GM18519 (cell line): ENCODE measurements around the gene SPG21.
"Not testable (repeated sequence)": the region's sequence is repeated elsewhere in the genome, so short reads cannot be mapped to it uniquely, and the experiment has no call there.

Source experiments
- ATAC-seq: cut with Tn5 transposase; IDR thresholded peaks from one replicate; pipeline ENCODE4 v1.9.1; 2021; ENCODE audit warnings: mild to moderate bottlenecking, moderate library complexity; ENCODE audit not compliant: unreplicated experiment, low FRiP score

SPG21 gene, protein sequence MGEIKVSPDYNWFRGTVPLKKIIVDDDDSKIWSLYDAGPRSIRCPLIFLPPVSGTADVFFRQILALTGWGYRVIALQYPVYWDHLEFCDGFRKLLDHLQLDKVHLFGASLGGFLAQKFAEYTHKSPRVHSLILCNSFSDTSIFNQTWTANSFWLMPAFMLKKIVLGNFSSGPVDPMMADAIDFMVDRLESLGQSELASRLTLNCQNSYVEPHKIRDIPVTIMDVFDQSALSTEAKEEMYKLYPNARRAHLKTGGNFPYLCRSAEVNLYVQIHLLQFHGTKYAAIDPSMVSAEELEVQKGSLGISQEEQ

DNA sequence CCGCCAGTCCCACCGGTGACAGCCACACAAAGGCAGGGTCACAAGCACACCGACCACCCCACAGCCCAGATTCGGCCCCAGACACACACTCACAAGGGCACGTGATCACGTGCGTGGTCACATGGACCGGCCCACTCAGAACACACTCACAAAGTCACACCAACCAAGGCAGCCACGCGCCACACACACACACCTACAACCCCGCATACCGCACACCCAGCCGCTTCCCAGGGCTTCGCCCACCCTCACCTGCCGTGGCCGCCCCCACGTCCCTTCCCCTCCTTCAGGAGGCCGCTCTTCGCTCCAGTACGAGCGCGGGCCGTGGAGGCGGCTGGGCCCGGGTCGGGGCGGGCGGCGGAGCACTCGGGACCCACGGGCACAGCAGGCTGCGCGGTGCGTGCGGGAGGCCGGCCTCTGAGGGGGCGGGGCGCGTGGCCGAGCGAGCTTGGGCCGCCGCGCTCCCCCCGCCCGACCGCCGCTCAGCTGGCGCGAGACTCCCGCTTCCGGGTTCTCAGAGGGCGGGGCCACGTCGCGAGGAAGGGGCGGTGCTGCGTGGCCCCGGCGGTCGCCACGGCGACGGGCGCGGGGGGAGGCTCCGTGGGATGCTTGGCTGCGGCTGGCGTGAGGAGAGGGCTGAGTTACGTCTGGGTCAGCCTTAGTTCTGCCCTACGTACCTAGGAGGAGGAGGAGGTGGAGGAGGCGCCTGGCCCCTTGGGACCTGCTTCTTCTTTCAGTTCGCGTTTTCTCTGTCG lies at the start of gene SPG21:
TSS of gene SPG21 (minus strand) at position 499 of the 752 bp plus-strand sequence. CDS start 6,345 bp downstream, outside the sequence.
- ATAC-seq, result peak; percentile 83

DNA sequence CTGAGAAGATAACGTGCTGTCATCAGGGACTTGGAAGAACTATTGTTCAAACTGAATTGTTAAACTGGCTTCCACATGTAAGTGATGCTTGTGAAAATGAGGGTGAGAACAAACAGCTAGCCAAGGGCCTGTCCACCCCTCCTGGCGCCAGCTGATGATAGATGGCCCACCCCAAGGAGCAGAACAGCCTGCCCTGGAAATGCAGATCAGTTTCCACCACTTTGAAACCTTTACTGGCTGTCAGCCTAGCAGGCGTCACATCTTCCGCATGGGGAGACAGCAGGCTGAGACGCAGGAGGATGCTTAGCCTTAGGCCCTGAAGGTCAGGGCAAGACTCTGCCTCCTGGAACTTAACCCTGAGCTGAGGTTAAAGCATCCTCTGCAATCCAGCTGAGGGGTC lies 49.1 kb upstream of the SPG21 start:
- ATAC-seq, result no peak

DNA sequence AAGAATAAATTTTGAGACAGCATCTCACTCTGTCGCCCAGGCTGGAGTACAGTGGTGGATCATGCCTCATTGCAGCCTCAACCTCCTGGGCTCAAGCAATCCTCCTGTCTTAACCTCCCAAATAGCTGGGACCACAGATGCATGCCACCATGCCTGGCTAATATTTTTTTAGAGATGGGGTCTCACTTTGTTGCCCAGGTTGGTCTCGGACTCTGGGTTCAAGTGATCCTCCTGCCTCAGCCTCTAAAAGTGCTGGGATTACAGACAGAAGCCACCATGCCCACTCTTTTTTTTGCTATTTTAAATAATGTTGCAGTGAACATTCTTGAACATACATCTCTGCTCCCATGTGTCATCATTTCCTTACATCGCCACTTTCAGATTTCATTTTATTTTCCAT lies 48.7 kb upstream of the SPG21 start:
- ATAC-seq, result no peak

DNA sequence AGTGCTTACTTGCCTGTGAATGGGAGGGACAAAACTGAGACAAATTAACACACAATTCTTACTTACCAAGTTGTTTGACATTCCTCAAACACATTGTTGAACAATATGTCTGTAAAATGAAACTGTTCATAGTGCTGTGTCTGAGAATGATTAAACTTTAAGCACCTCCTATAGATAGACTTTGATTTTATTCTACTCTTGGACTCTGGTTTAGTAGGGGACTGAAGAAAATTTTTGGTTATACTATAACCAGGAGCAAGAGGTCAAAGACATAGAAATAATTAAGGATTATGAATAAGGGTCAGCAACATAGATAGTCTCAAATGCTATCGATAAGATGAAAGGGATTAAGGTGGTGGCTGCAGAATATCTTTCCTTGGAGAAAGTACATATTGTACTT lies 47.6 kb upstream of the SPG21 start:
- ATAC-seq, result no peak

DNA sequence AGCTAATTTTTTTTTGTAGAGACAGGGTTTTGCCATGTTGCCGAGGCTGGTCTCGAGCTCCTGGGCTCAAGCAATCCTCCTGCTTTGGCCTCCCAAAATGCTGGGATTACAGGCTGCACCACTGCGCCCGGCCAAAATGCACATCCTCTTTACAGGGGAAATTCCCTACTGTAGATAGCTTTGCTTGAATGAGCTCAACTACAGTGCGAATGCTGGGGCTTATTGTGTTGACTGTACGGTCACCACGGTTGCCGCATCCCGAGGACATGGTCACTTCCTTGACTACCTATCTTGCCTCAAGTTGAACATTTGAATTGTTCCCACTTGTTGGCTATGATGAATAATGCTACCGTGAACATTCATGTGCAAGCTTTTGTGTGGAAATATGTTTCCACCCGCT lies 45.0 kb upstream of the SPG21 start:
- no peak for ATAC-seq

DNA sequence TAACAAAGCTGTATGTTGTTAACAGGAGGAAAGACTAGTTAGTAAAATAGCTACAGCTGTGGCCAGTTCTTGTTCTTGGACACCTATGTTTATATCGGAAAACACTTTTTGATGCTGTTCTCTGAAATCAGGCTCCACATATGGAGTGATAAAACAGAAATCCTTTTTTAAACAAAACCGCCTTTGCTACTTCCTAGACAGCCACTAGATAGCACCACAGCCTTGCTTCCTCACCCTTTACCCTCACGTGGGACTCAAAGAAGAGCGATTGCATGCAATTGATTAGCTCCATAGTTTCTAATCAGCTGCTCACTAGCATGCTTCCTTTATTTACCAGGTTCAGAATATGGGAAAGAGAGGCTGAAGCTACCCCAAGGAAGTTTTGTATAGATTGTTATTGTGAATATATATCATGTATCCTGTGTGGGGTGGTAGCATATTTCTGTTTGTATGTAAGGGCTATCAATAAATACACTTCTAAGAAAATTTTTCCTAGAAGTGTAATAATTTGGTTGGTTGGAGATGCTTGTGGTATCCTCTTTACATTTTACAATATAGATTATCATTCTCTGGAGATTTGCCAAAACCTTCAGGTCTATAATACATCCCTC lies 44.0 kb upstream of the SPG21 start:
- ATAC-seq, result no peak

DNA sequence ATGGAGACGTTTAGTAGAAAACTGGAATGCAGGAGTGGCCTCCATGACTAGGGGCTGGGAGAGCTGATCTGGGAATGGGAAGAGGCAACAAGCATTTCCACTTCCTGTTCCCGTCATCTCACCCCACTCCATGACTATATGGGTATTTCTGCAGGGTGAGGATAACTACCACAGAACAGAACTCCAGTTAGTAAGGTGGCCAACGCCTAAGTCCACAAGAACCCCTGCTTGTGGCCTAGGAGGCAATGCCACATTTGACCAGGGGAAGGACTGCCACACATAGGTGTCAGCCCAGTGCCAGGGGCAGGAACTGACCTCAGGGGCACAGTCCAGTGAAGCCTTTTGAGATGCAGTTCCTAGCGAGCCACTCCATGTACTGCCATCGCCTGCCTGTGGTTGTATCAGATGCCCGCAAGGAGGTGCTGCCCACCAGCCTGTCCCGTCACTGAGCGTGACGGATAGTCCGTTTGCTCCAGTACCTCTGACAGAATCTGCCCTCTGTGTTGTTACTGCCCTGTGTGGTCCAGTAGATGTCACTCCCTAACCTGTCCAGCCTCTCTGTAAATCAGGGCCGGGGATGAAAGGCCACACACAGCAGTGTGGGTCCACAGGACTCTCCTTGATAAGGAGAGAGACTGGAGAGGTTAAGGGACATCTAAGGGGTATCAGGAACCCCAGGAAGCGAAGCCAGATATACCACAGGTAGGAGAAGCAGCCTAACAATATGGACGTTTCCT lies 43.3 kb upstream of the SPG21 start:
- ATAC-seq, result no peak

DNA sequence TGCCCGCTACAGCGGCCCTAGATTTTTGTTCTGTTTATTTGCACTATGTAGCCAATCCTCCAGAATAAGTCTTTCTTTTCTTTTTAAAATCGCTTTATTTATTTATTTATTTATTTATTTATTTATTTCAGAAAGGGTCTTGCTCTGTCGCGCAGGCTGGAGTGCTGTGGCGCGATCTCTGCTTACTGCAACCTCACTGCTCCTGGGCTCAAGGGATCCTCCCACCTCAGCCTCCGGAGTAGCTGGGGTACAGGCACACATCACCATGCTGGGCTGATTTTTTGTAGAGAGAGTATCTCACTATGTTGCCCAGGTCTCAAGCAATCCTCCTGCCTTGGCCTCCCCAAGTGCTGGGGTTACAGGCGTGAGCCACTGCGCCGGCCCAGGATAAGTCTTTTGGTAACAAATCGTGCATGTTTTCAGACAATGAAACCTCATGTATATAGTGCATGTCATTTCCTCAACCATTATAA lies 40.1 kb upstream of the SPG21 start:
- no peak for ATAC-seq

DNA sequence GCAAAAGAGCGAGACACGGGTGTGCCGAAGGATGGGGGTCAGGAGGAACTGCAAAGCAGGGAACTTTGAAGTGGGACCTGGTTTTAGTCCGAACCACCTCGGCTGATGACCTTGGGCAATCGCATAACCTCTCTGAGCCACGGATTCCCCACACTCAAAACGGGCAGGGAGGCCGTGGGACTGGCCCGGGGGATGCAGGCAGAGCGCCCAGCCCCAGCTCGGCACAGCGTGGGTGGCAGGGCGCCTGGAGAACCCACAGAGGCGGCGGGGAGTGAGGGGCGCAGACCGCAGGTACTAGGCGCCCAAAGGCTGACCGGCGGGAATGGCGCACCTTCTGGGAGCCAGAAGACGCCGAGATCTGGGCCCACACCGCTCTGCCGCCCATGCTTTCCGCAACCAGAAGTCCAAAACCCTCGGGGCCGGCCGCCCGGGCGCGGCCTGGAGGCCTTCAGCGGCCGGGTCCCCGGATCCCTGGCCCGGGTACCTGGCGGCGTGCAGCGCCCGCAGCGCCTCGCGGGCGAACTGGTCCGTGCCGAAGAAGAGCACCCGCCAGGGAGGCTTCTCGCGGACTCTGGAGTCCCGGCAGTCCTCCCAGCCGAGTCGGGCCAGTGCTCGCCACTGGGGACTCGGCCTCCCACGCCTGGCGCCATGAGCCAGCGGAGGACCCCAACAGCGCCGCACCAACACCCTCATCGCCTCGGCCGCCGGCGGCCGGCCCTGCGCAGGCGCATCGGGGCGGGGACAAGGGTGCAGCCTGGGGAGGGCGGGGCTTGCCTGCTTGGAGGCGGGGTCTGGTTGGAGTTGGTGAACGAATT lies 39.4 kb upstream of the SPG21 start, which contains the start of gene MTFMT:
TSS of gene MTFMT (minus strand) at position 719 of the 815 bp plus-strand sequence. CDS start at position 693, 26 bp downstream.
- peak; percentile 51 for ATAC-seq

DNA sequence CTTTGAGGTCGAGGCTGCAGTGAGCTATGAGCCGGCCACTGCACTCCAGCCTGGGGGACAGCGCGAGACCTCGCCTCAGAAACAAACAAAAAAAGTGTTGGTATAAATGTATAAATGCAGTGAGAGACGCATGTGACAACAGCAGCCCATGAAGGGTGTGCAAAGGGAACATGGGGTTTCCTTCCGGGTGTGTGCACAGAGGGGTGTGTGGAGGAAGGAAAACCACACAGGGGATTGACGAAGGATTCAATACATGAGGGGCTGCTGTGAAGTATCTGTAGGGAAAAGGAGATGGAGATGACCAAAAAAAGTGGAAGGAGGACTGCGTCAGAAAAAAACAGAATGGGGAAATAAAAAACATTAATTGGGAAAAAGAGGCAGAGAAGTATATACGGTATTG lies 38.6 kb upstream of the SPG21 start:
- ATAC-seq, result no peak

DNA sequence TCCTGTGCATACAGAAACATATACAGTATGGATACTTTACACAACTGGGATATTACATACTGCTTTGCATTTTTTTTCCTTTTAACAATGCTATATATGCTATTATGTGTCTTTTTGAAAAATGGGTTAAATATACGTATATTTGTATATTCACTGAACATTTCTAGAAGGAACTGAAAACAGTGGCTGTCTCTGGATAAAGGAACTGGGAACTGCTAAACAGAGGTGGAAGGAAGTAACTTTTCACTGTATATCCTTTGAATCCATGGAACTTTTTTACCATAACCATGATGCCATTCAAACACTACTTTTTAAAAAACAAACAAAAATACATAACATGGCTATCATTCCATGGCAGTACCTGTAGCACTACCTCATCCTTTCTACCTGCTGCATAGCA lies 37.9 kb upstream of the SPG21 start:
- no peak for ATAC-seq

DNA sequence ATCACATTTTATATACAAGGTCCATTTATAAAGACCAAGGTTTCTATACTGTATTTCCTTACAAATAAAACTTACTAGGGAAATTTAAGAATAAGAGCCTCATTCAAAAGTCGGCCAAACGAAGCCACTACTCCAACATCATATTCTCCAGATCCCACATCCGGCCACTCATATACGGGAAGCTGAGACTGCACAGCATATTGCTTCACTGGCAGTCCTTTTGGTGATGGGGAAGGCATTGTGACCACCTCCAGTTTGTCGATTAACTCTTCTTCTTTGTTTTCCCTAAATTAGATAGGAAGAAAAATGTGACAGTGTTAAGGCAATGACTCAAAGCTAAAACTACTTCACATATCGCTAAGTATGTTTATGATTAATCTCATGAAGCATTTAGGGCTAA lies 37.0 kb upstream of the SPG21 start:
- ATAC-seq, result no peak

DNA sequence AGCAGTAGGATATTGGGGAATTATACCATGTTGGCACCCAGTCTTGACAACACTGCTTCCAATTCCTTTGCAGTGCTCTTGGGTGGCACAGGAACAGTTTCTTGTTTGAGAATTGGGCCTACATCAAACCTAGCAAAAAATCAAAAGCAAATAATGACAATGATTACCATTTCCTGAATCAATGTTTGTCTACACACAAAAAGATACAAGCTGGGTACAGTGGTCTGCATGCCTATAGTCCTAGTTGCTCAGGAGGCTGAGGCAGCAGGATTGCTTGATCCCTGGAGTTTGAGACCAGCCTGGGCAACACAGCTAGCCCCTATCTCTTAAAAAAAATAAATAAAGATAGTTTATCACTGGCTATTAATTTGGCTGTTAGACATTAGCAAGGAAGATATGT lies 31.8 kb upstream of the SPG21 start:
- no peak for ATAC-seq

DNA sequence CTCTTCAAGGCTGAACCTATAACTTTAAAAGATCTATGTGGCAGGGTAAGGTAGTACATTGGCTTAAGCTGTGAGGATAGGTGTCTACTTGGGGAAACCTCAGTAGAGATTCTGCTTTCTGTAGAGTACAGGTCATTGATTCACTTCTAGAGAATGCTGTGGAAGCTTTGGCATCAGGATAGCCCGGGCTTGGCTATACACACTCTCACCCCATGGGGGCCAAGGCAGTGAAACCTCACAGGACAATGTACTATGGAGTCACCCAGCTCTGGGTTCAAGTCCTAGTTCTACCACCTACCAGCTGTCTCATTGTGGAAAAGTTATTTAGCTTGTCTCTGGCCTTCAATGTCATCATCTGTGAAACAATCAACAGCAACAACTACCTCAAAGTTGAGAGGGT lies 30.7 kb upstream of the SPG21 start:
- no peak for ATAC-seq

DNA sequence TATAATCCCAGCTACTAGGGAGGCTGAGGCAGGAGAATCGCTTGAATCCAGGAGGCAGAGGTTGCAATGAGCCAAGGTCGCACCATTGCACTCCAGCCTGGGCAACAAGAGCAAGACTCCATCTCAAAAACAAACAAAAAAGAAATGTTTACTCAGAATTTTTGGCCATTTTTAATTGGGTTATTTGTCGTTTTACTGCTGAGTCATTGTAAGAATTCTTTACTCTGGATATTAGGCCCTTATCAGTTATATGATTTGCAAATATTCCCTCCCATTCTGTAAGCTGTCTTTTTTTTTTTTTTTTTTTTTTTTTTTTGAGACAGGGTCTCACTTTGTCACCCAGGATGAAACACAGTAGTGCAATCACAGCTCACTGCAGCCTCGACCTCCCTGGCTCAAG lies 21.5 kb upstream of the SPG21 start:
- ATAC-seq, result not testable (repeated sequence)

DNA sequence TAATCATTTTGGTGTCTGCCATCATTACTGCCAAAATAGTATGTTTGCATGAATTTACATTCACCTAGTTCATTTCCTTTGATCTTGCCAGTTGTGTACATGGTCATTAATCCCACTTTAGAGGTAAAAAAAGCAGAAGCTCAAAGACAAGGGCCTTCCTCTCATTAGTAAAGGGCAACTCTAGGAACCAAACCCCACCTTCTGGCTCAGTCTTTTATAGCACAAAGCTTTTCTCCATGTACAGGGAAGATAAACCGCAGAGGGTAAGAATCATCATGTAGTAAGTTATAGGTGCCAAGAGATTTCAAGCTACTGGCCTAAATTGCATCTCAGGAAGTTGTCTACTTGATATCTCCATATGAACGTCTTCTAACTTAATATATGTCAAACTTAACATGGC lies 19.3 kb upstream of the SPG21 start:
- no peak for ATAC-seq

DNA sequence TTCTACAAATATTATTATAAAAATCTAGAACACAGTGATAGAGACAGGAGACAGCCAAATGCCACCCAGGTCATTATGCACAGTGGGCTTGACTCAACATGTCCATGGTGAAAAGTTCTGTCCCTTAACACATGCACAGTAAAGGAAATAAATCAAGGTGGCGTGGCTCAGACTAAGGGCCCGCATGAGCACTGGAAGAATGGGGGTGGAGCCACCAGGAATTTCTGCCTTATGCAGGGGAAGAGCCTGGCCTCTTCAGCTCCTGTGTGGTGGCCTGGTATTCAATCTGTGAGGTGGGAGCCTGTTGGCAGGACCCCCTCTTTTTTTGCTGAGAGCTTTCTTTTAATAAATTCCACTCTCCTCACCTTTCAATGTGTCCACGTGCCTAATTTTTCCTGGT lies 17.2 kb upstream of the SPG21 start:
- ATAC-seq, result no peak

DNA sequence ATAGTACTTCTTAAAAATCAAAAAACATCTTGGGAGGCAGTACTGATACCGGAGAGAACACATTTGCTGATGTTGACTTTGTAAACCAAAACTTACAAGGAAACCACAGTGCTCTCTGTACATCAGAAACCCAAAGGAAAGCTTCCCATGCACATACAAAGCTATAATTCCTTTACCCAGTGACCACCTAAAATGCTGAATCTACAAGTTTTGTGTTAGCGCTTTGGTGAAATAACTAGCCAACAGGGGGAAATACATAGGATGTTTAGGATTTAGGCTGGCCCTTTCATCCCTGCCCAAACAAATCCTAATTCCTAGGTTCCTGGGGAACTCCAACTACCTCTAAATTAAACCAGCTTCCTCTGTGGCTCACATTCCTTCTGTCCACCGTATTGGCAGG lies 15.3 kb upstream of the SPG21 start:
- ATAC-seq, result no peak

DNA sequence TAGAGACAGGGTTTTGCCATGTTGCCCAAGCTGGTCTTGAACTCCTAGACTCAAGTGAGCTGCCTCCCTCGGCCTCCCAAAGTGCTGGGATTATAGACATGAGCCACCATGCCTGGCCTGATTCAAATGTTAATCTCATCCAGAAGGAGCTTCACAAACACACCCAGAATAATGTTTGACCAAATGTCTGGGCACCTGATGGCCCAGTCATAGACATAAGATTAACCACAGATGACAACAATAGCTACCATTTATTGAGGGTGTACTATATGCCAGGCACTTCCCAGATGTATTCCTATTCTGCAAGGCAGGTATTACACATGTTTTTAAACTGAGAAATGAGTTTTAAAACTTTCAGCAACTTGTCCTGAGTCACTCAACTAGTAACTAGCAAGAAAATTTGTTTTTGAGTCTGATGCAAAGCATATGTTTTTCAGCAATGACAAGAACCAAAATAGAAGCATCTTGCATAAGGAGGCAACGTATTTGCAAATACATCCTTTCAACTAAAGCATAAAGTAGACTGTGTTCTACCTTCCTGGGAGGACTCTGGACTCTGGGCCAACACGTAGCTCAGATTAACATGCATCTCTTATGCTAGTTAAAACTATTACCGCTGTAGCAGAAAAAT lies 8.1 kb upstream of the SPG21 start:
- no peak for ATAC-seq
